Activated CD8-positive, alpha-beta memory T cell treated with anti-CD3 and anti-CD28 coated beads for 4 hours (primary cell): ENCODE measurements around the gene MAP1B.

Experiments used
- DNase-seq, 2 donors: peaks; one replicate each; pipeline ENCODE4 v3.0.0-alpha.2; 2020; ENCODE audit warnings: low read depth in 2 of 2

MAP1B gene

DNA sequence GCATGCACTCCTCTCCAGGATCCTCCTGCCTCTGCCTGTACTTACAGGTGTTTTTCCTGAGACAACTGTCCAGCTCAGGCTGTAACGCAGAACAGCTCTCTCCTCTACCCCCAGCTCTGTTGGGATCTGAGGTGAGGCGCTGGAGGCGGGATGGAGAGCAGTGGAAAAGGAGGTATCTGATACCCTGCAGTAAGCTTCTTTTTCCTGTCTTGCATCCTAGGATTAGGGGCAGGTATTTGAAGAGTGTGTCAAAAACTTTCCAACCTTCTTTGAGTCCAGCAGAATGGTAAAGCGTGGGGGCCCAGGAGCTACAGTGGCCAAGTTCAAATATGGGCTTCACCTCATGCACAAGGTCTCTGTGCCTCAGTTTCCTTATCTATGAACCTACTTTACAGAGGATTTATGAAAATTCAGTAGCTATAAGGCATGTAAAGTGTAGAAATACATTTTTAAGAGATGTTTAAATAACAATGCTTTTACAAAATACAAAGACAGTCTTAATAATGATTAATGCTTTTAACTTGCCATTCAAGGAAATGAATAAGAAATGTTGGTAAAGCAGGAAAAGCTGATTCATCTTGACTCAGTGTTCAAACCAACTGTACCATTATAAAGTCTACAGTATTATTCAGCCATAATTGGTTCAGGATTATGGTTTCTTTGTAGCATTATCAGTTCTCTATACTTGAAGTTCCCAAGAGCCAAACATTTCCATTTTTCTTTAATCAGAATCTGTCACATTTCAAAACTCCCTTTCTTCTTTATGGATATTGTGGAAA is 26.1 kb downstream of the MAP1B start:
- no peak for DNase-seq

DNA sequence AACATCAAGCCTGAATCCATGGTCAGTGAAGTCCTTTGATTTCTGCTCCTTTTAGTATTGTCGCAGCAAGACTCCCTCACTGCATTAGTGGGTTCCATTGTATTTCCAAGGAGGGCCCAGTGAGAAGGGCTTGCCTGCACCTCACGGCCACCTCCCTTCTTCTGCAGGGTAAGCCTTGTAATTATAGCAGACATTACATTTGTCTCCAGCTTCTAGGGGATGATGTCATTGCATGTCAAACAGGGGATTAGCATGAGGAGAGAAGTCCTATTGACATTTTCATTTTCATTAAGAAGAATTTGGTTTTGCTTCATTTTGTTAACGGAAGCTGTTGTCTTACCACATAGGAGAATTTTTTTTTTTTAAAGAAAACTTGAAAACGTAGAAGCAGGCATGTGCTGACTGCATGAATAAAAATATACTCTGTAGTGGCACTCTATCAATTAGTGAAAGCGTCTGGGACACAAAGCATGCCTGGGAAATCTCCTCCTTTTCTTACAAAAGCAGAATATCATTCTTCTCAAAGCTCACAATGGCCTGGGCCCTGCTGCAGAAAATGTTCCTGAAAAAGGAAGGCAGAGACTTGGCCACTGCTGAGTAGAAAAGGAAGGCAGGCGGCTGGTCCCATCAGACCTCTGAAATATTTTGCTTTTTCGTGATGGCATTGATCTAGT is 27.1 kb downstream of the MAP1B start:
- no peak for DNase-seq

DNA sequence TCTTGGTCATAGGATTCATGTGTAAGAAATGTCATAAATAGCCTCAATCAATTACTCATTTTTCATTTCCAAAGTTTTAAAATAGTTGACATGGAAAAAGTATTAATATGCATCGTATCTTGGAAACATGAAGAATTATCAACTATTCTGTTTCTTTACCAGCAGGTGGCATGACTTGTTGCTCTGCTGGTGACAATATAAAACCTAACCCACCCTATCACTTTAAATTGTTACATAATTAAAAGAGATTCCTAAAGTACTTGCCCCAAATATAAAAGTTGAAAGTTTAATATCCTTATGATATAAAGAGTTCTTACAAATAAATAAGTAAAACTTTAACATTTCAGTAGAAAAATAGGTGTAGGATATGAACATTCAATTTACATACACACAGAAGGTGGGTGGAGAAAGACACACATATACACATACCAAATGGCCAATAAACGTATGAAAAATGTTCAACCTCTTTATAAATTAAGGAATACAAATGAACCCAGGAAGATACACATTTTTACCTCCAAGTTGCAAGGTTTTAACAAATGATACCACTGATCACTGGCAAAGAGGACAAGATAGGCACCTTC is 30.6 kb downstream of the MAP1B start:
- no peak for DNase-seq

DNA sequence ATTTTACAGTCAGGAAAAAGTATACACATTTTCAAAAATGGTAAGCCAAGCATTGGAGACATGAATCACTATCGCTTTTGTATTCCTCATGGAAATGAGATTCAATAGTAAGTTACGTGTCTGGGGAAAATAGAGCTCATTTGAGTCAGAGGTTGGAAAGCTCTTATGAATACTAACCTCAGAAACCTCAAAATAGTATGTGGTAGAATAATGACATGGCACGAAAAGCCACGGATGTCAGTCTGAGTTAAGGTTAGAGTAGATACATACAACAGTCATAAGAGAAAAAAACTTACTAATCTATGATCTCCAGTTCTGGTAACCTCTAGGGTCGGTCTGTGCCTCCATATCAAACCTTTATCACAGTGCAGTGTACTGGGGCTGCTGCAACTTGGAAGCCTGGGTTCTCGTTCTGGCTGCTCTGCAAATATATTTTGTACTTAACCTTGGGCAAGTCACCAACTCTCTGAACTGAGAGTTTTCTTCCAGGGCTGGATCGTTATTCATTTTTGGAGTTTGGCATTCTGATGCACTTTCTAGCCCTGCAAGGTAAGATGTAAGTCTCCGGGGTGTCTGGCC is 31.8 kb downstream of the MAP1B start:
- DNase-seq, result no peak

DNA sequence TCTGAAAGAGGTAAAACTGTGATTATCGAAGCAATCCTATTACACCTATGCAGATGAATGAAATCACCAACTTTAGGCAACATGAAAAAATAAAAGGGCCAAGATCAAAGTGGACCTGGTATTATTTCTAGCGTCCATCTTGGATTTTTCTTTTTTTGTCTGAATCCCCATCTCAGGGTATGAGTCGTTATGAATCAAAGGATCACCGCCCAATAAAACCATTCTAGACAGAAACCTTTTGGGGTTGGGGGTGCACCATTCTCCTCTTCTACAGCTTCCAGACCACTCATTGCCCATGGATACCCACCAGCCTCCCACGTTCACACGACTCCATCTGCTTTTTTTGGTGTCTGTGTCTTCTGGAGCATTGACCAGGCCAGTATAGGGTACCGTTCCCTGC is 33.4 kb downstream of the MAP1B start:
- no peak for DNase-seq

- no peak for DNase-seq
Measured at GRCh38 chr5:72141440-72142355, 34.4 kb downstream of the MAP1B start.

- no peak for DNase-seq
Measured at GRCh38 chr5:72144762-72145161, 37.5 kb downstream of the MAP1B start.

GRCh38 chr5:72145348-72145747 is 38.1 kb downstream of the MAP1B start:
- no peak for DNase-seq

- no peak for DNase-seq
Measured at GRCh38 chr5:72146056-72146455, 38.8 kb downstream of the MAP1B start.

GRCh38 chr5:72147569-72147968 is 40.3 kb downstream of the MAP1B start:
- DNase-seq, result no peak

DNA sequence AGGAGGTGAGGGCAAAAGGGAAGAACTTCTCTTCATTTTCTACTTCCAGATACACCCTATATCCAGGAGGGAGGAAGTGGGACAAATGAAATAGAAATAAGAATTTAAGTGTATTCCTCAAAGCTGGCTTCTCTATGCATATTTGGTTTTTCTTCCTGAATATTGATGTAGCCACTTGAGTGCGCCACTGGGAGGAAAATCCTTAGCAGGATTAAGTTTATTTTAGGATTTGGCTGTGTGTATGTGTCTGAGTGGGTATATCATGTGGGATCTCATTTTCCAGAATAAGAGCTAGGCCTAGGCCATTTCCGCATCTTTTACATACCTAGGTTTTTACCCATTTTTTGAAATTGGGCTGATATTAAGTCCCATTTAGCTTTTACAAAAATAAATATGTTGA is 42.5 kb downstream of the MAP1B start:
- no peak for DNase-seq

DNA sequence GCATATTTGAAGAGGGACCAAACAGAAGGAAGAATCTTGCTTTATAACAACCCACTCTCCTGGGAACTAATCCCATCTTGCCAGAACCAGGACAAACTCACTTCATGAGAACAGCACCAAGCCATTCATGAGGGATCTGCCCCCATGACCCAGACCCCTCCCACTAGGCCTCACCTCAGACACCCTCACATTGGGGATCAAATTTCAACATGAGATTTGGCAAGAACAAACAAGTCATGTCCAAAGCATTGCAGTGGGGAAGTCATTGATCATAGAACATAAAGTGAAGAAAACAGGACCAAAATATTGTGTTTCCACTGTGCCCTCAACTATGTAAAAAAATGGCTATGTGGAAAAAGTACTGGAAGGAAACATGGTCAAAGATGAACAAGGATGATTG is 43.9 kb downstream of the MAP1B start:
- no peak for DNase-seq

DNA sequence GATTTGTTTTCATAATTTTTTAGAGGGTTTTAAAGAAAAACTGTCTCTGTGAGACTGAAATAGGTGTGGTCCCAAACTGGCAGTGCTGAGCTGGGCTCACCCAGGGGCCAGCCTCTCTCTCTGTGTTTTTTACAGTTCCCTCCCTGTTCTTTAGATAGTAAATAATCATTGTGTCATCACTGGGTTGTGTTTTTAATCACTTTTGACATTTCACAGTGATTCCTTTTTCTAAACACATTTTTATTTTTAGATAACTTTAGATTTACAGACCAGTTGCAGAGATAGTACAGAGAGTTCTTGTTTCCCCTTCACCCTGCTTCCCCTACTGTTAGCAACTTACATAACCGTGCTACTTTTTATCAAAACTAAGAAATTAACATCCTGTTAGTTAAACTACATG is 44.4 kb downstream of the MAP1B start:
- no peak for DNase-seq

- no peak for DNase-seq
Measured at GRCh38 chr5:72152545-72152944, 45.3 kb downstream of the MAP1B start.

GRCh38 chr5:72153551-72153950 is 46.3 kb downstream of the MAP1B start:
- no peak for DNase-seq

GRCh38 chr5:72154076-72154756 is 46.9 kb downstream of the MAP1B start:
- DNase-seq, result no peak

- DNase-seq, result no peak
Measured at GRCh38 chr5:72156946-72157624, 49.8 kb downstream of the MAP1B start.

- DNase-seq, result no peak
Measured at GRCh38 chr5:72157625-72157962, 50.3 kb downstream of the MAP1B start.

DNA sequence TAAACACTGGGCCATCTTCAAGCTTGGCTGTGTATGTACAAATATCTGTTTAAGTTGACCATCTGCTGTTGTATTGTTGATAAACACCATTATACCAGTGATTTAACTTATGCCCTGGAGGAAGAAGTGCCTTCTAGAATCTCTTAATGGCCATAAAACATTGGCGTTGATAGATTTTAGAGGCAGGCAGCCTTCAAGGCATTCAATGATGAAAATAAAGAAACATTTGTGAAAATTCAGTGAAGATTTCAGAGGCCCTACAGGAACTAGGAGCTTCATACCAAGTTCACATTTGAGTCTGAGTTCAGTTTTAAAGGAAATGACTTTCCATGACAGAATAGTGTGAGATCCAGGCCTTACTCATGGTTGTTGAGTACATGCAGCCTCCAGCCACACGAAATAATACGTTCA is 52.2 kb downstream of the MAP1B start:
- DNase-seq, result no peak

DNA sequence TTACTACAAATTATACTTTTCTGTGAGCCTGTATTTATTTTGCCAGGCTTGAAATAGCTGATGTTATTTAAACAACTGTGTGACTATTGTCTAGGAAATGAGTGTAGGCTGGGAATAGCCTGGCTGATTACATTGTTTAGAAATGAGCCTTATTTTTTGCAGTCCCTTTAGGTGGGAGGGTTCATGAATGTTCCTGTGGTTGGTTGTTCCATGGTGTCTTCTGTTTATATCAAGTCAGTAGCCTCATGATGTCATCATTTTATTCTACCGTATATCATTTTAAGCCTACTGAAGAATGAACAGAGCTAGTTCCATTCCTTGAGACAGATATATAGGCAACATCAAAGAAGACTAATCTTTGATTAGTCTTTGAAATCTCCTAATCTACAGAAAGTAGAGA is 53.1 kb downstream of the MAP1B start:
- DNase-seq, result no peak

GRCh38 chr5:72160959-72161358 is 53.7 kb downstream of the MAP1B start:
- DNase-seq, result no peak
